Smooth muscle cell (in vitro differentiated cells): Measurements from ENCODE around the gene MAP7. TPM values are rescaled to one million over a fixed set of nuclear protein-coding genes. Genes with fewer than 3 reads are reported as not detected.
"Not testable (repeated sequence)": the region's sequence is repeated elsewhere in the genome, so short reads cannot be mapped to it uniquely, and the experiment has no call there.

Experiments
- DNase-seq: peaks from one replicate; lab custom pipeline; 2025; ENCODE audit not compliant: unreplicated experiment; lab: John Stamatoyannopoulos, UW
- H2AFZ ChIP-seq: fragments of 200-600 bp; sonication (generic); 2 replicates; pipeline ENCODE4 v1.6.0; 2016; ENCODE audit warnings: antibody characterized with exemption, low read depth, mild to moderate bottlenecking
- H3F3A ChIP-seq: fragments of 200-600 bp; sonication (generic); 2 replicates; pipeline ENCODE4 v1.6.0; 2017; ENCODE audit warnings: antibody characterized with exemption, low read depth
- H3K27ac ChIP-seq: fragments of 200-600 bp; sonication (generic); 2 replicates; pipeline ENCODE4 v1.5.1; 2016; ENCODE audit warnings: low read depth, mild to moderate bottlenecking
- H3K27me3 ChIP-seq: fragments of 200-600 bp; sonication (generic); 2 replicates; pipeline ENCODE4 v1.6.1; 2016; ENCODE audit warnings: low read depth, mild to moderate bottlenecking
- H3K36me3 ChIP-seq: fragments of 200-600 bp; sonication (generic); 2 replicates; pipeline ENCODE4 v1.5.1; 2016; ENCODE audit warnings: low read depth
- H3K4me1 ChIP-seq: fragments of 200-600 bp; sonication (generic); 2 replicates; pipeline ENCODE4 v1.5.1; 2016; ENCODE audit warnings: low read depth
- H3K4me2 ChIP-seq: fragments of 200-600 bp; sonication (generic); 2 replicates; pipeline ENCODE4 v1.6.0; 2016; ENCODE audit warnings: mild to moderate bottlenecking
- H3K4me3 ChIP-seq: fragments of 200-600 bp; sonication (generic); 2 replicates; pipeline ENCODE4 v1.5.1; 2016; ENCODE audit warnings: mild to moderate bottlenecking
- H3K79me2 ChIP-seq: fragments of 200-600 bp; sonication (generic); 2 replicates; pipeline ENCODE4 v1.6.0; 2016; ENCODE audit warnings: low read depth, mild to moderate bottlenecking
- H3K9ac ChIP-seq: fragments of 200-600 bp; sonication (generic); 2 replicates; pipeline ENCODE4 v1.6.0; 2016; ENCODE audit warnings: low read depth
- H3K9me3 ChIP-seq: fragments of 200-600 bp; sonication (generic); replicated peaks from 2 replicates; pipeline ENCODE4 v1.5.1; 2016; ENCODE audit warnings: low read depth
- H4K20me1 ChIP-seq: fragments of 200-600 bp; sonication (generic); 2 replicates; pipeline ENCODE4 v1.6.0; 2016; ENCODE audit warnings: low read depth
- WGBS: methylation state at CpG from one replicate; pipeline ENCODE4 v1.1.7; 2016; ENCODE audit warnings: low lambda C conversion rate; 5-methylcytosine and 5-hydroxymethylcytosine counted together
- polyA plus RNA-seq: library from polyadenylated mRNA; unstranded; fragments of >200 nt; fragmentation: Nextera tagmentation; extraction: Ambion mirVana; gene quantifications from 2 replicates; pipeline ENCODE4 v1.2.1, GENCODE V29; 2016
- total RNA-seq: library from RNA; depleted of rRNA; stranded (reverse); fragments of >200 nt; gene quantifications from 2 replicates; pipeline ENCODE4 v1.2.3, GENCODE V29; 2014
- TF ChIP-seq, protein P1 (sequence below): fragments of 200-600 bp; sonication (generic); IDR thresholded peaks from 2 replicates; pipeline ENCODE4 v1.5.1; 2017; ENCODE audit warnings: borderline replicate concordance, mild to moderate bottlenecking, antibody characterized with exemption; ENCODE audit not compliant: insufficient read depth, poor library complexity, severe bottlenecking

The MAP7 gene
- total and polyA plus RNA-seq, 2 experiments from 2014 or later: 1.6 to 8.2 TPM

DNA sequence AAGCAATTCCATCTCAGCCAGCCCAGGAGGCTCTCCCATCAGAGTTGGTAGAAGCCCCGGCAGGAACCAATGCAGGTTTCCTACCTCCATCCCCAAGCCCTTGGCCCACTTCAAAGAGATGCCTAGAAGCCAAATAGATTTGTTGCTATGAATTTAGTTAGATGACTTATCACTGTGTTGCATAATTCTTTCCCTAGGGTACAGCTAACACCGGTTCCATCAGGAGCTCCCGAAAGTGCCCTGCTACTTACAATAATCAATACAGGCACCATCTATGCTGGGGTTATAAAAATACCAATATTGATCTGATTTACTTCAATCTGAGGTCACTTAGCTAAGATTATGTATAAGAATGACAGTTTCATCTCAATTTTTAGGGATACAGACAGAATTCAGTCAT lies 113.0 kb downstream of the MAP7 start:
- no peaks in the 10 kb centered on the region for H3K36me3 ChIP-seq
- DNase-seq: no peak
- no peaks in the 10 kb centered on the region for H3K79me2 ChIP-seq
- no peaks in the 10 kb centered on the region for H4K20me1 ChIP-seq
- 78% methylated on average over 3 of the region's 3 CpGs for WGBS
- H3K27me3 ChIP-seq: no peaks in the 10 kb centered on the region
- H3K27ac ChIP-seq: no peak overlapping the region
- peaks cover 10% of the 10 kb centered on the region for H3K4me1 ChIP-seq
- TF ChIP-seq, protein P1, sequence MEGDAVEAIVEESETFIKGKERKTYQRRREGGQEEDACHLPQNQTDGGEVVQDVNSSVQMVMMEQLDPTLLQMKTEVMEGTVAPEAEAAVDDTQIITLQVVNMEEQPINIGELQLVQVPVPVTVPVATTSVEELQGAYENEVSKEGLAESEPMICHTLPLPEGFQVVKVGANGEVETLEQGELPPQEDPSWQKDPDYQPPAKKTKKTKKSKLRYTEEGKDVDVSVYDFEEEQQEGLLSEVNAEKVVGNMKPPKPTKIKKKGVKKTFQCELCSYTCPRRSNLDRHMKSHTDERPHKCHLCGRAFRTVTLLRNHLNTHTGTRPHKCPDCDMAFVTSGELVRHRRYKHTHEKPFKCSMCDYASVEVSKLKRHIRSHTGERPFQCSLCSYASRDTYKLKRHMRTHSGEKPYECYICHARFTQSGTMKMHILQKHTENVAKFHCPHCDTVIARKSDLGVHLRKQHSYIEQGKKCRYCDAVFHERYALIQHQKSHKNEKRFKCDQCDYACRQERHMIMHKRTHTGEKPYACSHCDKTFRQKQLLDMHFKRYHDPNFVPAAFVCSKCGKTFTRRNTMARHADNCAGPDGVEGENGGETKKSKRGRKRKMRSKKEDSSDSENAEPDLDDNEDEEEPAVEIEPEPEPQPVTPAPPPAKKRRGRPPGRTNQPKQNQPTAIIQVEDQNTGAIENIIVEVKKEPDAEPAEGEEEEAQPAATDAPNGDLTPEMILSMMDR: no peak
- H2AFZ ChIP-seq: no peak overlapping the region
- H3K9me3 ChIP-seq: no peaks in the 10 kb centered on the region
- no peak overlapping the region for H3K9ac ChIP-seq
- no peak overlapping the region for H3K4me3 ChIP-seq
- no peaks in the 10 kb centered on the region for H3F3A ChIP-seq
- no peak overlapping the region for H3K4me2 ChIP-seq

DNA sequence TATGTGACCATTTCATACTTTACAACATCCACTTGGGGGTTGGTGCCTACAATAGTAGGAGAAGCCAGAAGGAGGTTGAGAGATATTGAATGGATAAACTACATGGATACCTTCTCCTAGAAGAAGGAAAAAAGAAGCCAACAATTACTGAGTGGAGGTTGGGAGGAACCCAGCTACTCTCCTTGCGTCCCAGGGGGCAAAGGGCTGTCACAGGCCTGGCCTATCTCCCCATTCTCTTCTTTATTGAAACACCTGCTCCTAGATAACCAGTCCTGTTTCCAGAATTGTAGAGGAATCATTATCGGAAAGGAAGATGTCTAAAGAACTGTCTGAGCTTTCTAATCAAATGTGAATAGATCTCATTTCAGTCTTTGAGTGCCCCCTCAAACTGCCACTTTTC lies 115.1 kb downstream of the MAP7 start:
- TF ChIP-seq, protein P1: no peak
- Histone ChIP-seq H3K9me3 (no peaks in the 10 kb centered on the region), H3K9ac (no peak overlapping the region), H3F3A (no peaks in the 10 kb centered on the region), H2AFZ (peak overlapping the region; percentile 73), H4K20me1 (no peaks in the 10 kb centered on the region), H3K4me1 (peaks cover 10% of the 10 kb centered on the region), H3K4me2 (peak overlapping the region; percentile 67), H3K27me3 (no peaks in the 10 kb centered on the region), H3K4me3 (no peak overlapping the region), H3K36me3 (no peaks in the 10 kb centered on the region), H3K79me2 (no peaks in the 10 kb centered on the region), H3K27ac (peak overlapping the region; percentile 46)
- no peak for DNase-seq
- WGBS: 87% methylated on average over 2 of the region's 2 CpGs

DNA sequence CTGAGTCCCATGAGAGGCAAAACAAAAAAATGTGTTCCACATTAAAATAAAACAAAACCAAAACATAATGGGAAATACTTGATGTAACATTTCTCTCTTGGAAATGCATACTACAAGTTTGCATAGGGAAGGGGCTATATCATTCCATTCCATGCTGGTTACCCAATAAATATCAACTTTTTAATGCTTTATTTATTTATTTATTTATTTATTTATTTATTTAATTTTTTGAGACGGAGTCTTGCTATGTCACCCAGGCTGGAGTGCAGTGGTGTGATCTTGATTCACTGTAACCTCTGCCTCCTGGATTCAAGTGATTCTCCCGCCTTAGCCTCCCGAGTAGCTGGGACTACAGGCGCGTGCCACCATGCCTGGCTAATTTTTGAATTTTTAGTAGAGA lies 118.9 kb downstream of the MAP7 start:
- not testable (repeated sequence) for H3F3A ChIP-seq, H3K4me2 ChIP-seq, H3K36me3 ChIP-seq, H3K9ac ChIP-seq, H3K79me2 ChIP-seq, H2AFZ ChIP-seq, H4K20me1 ChIP-seq, H3K9me3 ChIP-seq, H3K27ac ChIP-seq, H3K4me3 ChIP-seq, H3K27me3 ChIP-seq, DNase-seq
- WGBS: 94% methylated on average over 5 of the region's 5 CpGs
- H3K4me1 ChIP-seq: peaks cover 10% of the 10 kb centered on the region

DNA sequence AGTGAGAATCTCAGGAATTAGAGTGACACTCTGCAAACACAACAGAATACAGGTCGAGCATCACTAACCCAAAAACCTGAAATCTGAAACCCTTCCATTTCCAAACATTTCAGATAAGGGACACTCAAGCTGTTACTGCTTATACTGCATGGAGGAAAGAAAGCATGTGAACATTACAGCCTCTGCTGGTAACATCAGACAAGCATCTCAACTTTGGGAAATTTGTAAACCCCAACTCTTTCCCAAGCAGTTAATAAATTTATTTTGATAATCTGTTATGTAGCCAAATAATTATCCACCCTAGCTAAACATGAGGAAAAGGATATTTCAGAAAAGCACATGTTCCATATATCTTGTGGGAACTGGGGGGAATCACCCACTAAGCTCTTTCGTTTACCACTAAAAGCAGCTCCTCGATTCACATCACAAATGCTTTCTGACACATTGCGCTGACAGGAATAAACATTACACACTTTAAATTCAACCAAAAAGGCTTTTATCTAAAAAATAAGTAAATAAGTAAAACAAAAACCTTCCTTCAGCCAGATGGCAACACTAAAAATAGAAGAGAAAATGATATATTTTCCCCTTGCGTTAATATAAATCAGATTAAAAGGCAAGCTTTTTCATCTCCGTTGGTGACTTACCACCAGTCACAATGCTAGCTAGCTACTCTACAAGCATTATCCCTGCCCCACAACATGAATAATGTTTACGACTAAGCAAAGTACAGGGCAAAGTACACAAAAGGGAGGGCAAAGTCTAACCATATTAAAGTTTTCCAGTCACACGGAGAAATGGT lies 120.8 kb downstream of the MAP7 start:
- Histone ChIP-seq H4K20me1 (no peaks in the 10 kb centered on the region), H3K9ac (no peak overlapping the region), H3F3A (no peaks in the 10 kb centered on the region), H3K27ac (no peak overlapping the region), H3K27me3 (no peaks in the 10 kb centered on the region), H3K9me3 (no peaks in the 10 kb centered on the region), H3K4me3 (no peak overlapping the region), H3K4me2 (no peak overlapping the region), H3K4me1 (peaks cover 3% of the 10 kb centered on the region), H3K79me2 (no peaks in the 10 kb centered on the region), H2AFZ (no peak overlapping the region), H3K36me3 (no peaks in the 10 kb centered on the region)
- TF ChIP-seq, protein P1: no peak
- DNase-seq: no peak
- 68% methylated on average over 8 of the region's 8 CpGs for WGBS
